NCI-H748 (cell line): ENCODE results near the gene MANBA.
"Not testable (repeated sequence)": the region's sequence is repeated elsewhere in the genome, so short reads cannot be mapped to it uniquely, and the experiment has no call there.

Experiments
- DNase-seq: peaks from one replicate; lab custom pipeline; 2025; ENCODE audit not compliant: unreplicated experiment; lab: John Stamatoyannopoulos, UW

The MANBA gene

GRCh38 chr4:102725229-102725628, 35.5 kb downstream of the MANBA start:
- DNase-seq, result no peak

DNA sequence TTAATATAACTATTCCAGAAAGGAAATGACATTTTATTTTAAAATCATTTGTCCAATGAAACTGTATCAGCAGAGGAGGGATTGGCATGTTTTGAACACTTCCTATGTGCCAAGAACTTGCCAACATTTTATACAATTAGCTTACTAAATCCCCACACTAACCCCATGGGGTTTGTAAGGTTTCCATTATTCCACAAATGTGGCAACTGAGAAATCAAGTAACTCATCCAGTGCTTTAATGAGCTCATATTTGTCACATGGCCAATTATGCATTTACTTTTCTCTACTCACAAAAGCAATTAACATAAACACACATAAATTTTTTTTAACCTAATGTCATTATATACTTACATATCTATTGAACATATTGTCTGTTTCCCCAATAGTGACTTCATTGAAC, 37.3 kb downstream of the MANBA start:
- peak; percentile 48 for DNase-seq

DNA sequence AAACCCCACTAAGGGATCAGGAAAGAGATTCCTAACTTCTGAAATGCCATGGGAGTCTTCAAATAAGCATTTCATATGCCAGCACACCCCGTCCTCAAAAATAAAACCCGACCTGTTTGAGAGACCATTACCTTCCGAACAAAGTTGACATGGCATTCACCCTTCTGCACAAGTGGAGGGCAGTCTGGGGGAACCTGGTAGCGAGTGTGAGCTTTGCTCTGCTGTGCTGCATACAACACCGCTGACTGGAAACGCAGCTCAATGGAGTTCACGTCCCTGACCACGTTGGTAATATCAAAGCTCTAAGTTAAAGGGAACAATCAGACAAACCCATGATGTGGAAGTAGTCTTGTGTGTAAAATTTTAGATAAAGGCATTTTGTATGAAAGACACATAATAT, 38.0 kb downstream of the MANBA start:
- DNase-seq, result no peak

- DNase-seq, result not testable (repeated sequence)
Measured at GRCh38 chr4:102718833-102719575, 41.8 kb downstream of the MANBA start.

DNA sequence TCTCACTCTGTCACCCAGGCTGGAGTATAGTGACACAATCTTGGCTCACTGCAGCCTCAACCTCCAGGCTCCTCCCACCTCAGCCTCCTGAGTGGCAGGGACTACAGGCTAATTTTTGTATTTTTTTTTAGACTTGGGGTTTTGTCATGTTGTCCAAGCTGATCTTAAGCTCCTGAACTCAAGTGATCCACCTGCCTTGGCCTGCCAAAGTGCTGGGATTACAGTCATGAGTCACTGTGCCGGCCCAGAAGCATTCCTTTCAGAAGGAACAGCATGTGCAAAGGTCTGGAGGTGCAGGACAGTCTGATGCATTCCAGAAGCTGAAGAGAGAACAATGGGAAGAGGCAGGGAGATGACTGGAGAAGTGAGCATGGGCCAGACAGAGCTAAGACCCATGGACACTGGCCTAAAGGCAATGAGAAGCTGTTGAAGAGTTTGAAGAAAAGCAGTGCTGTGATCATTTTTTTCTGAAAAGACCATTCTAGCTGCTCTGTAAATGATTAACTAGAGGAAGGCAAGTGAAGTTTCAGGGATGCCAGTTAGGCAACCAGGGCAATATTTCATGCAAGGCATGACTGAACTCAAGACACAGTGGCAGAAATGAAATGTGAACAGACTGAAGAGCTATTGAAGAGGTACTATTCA, 43.2 kb downstream of the MANBA start:
- DNase-seq, result no peak

- no peak for DNase-seq
Measured at GRCh38 chr4:102715057-102715456, 45.7 kb downstream of the MANBA start.

DNA sequence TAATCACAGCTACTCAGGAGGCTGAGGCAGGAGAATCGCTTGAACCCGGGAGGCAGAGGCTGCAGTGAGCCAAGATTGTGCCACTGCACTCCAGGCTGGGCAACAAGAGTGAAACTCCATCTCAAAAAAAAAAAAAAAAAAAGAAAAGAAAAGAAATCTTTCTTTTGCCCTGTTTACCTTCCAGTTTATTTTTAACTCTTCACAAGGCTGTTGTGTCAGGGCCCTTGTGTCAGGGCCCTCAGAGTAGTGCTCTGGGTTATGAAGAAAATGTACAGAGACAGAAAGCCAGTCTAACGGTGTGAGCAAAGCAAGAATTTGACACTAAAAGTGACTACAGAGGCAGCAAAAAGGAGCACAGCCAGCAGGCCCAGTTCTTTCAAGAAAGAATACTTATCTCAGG, 47.0 kb downstream of the MANBA start:
- DNase-seq, result not testable (repeated sequence)

DNA sequence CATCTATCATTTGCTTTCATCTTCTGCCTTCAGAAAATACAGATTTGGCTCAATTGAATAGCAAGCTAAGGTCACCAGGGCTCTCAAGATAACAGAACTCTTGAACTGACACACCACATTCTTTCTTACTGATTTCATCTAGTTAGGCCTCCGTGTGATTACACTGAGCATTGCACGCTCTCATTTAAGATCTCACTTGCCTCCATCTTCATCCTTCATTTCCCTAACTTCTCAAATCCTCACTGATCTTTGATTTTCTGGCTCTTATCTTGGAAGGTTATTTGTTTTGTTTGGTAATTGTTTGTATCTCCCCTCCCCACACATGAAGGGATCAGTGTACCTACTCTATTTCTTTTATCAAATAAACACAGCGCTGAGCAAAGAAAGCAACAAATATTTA, 47.7 kb downstream of the MANBA start:
- no peak for DNase-seq

DNA sequence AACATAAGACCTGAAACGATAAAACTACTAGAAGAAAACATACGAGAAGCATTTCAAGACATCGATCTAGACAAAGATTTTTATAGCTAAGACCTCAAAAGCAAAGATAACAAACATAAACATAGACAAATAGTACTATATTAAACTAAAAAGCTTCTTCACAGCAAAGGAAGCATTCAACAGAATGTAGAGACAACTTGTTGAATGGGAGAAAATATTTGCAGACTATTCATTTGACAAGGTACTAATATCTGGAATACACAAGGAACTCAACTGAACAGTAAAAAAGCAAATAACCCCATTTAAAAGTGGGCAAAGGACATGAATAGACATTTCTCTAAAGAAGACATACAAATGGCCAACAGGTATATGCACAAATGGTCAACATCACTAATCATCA, 49.8 kb downstream of the MANBA start:
- no peak for DNase-seq

GRCh38 chr4:102709060-102709459, 51.7 kb downstream of the MANBA start:
- not testable (repeated sequence) for DNase-seq

DNA sequence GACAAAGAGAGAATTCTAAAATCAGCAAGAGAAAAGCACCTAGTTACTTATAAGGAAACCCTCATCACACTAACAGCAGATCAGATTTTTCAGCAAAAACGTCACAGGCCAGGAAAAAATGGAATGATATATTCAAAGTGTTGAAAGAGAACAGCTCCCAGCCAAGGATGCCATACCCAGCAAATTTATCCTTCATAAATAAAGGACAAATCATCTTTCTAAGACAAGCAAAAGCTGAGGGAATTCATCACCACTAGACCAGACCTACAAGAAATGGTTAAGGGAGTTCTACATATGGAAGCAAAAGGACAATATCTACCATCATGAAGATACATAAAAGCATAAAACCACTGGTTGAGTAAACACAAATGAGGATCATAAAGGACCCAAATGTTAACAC, 53.6 kb downstream of the MANBA start:
- DNase-seq, result no peak

- DNase-seq, result no peak
Measured at GRCh38 chr4:102705391-102705935, 55.3 kb downstream of the MANBA start.

- no peak for DNase-seq
Measured at GRCh38 chr4:102696758-102697157, 64.0 kb downstream of the MANBA start.

DNA sequence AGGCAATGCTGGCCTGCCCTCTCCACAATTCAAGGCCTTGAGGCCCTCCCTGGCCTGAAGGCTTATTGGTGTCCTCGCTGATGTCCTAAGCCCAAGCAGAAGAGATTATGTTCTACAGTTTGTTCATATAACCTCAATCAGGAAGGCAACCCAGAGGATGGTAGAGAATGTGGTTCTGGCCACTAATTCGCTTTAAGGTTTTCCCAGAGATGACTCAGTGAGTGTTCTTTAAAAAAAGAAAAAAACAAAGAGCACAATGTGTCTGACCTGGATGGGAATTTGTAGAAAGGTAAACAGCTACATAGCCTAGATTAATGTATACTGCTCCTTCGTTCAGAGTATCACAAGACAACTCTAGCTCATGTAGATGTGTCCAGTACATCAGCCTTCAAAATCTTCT, 66.0 kb downstream of the MANBA start:
- DNase-seq, result no peak

DNA sequence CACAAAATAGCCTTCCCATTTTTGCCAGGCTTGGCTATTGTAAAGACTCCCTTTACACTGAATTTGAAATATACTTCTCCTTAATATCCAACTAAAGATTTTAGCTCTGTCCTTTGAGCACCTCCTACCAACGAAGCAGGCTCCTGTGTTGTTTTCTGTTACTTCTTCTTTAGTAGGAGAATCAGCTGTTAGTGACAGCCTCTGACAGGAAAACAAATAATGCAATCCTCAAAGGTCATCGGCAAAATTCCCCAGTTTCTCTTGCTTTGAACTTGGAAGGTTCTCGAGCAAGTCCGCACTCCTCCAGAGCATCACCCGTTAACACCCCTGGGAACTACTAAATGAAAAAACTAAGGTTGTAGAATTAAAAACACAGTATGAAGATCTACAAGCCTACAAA, 66.9 kb downstream of the MANBA start:
- no peak for DNase-seq

GRCh38 chr4:102693262-102693850, 67.4 kb downstream of the MANBA start:
- no peak for DNase-seq

DNA sequence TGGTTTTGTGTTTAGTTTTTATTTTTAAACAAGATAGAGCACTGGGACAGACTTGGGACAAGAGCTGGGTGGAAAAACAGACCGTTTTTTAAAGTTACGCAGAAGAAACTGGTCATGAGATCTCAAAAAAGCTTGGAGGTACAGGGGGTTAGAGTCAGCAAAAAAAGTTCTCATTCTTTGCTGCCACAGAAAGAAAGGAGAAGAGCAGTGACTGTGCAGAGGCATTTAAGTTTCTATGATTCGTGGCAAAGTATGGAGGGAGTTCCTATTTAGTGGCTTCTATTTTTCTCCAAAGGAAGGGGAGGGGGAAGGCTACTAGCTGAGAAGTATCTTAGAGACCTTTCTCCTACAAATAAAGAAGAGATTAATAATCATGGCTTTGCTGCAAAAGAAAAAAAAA, 68.3 kb downstream of the MANBA start:
- no peak for DNase-seq

DNA sequence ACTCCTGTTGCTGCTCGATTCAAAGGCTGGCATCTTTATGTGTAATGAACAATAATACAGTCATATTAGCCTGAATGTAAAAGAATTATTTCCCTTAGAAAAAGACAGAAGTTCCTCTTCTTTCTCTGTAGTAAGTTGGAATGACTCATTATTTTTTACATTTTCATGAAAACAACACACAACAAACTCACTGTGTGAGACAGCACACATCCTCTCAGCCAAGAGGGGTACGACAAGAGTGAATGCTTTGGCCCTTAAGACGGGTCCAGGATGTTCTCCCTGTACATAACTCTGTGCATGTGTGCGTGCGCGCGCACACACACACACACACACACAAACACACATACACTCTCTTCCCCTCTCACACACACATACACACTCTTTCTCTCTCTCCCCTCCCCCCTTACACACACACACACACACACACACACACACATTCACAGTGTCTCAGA, 72.8 kb downstream of the MANBA start:
- DNase-seq, result no peak

DNA sequence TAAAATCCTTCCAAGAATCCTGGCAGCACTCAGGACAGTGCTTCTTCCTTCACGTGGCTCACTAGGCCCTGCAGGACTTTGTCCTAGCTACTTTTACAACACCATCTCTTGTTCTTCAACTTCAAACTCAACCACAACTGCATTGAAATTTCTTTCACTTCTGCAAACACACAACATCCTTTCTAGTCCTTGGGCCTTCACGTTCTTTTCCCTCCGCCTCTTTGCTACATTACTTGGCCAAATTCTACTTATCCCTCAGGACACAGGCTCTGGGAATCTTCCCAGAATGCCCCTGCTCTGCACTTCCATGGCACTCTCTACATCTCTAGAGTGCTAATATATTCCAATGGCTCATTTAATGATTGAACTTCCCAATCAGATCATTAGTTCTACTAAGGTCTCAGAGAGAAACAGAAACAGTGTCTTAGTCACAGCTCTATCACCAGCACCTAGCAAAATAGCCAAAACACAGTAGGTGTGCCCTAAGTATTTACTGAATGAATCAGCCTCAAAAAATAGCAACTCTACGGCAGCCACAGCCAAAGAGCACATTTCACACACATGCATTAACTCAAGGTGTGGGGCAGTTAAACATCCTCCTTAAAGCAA, 73.3 kb downstream of the MANBA start:
- no peak for DNase-seq

DNA sequence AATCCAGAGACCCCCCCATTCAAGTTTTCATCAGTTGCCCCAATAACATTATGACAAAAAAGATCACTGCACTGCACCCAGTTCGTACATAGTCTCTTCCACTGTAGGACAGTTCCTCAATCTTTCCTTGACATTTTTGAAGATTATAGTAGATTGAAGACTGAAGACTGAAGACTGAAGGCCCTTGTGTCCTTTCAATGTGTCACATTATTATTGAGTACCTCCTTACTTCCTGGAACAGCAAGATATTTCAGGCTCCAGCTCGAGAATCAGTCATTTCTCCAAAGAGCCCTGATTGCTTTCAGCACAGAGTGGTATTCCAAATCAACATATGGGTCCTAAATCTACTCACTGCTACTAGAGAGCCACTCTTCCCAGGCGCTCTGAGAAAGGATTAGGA, 75.0 kb downstream of the MANBA start:
- DNase-seq, result no peak

DNA sequence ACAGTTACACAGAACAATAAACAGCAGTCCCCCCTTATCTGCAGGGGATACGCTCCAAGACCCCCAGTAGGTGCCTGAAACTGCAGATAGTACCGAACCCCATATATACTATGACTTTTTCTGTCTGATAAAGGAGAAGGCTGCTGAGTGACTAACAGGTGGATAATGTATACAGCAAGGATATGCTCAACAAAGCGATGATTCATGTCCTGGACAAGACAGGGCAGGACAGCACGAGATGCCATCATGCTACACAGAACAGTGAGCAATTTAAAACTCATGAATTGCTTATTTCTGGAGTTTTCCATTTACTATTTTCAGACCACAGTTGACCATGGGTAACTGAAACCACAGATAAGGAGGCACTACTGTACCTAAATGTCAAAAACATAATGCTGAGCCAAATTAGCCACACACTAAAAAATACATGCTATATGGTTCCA, 76.1 kb downstream of the MANBA start:
- DNase-seq, result no peak
